Measurements from ENCODE around the gene E2F8.

DNA sequence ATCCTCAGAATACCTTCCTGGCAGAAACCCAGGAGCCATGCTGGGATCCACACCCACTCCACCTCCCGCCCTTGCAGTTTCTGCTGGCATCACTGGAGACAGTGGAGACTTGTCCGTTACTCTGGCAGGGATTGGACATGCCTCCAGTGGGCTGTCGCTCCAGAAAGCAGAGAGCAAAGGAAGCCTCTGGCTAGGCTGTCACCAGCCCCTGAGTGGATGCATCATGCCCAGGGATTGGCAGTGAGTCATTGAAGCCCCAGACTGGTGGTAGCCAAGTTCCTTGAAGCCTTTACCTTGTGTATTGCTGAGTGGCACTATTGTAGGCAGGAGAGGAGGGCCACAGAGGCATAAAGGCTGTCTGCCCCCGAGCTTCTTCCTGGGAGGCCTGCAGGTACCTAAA lies 34.8 kb upstream of the E2F8 start:
- no peak for TF ChIP-seq YY1 (IDR thresholded peaks at IDR 0.05; ENCODE audit: insufficient read depth, insufficient read length)
- no peak for TF ChIP-seq SUZ12 (IDR thresholded peaks at IDR 0.05; ENCODE audit: extremely low read depth, insufficient read depth, insufficient read length)
- TF ChIP-seq ZNF274 (IDR thresholded peaks at IDR 0.05; ENCODE audit: low read depth, low read length), result no peak

All from NT2/D1 (cell line).